Fibroblast of lung (primary cell): Measurements from ENCODE around the gene CPE. TPM values are rescaled to one million over a fixed set of nuclear protein-coding genes. Genes with fewer than 3 reads are reported as not detected.
A peak's percentile ranks its signal among the peaks of the same experiment; 100 is the strongest.

ENCODE experiments used
- DNase-seq, 2 donors: peaks; one replicate each; pipeline versions ENCODE4 v3.0.0 to v3.0.0-alpha.2; 2010; ENCODE audit warnings: low read depth in 2 of 2
- H2AFZ ChIP-seq: 2 replicates; pipeline ENCODE4 v1.5.1; 2012; ENCODE audit warnings: low read length, control low read depth, inconsistent platforms
- H3K27ac ChIP-seq: 2 replicates; pipeline ENCODE4 v1.5.1; 2011; ENCODE audit warnings: low read length, control low read depth; ENCODE audit not compliant: insufficient read depth
- H3K27me3 ChIP-seq: 2 replicates; pipeline ENCODE4 v1.5.1; 2011; ENCODE audit warnings: mild to moderate bottlenecking, low read length; ENCODE audit not compliant: control insufficient read depth, insufficient read depth
- H3K36me3 ChIP-seq: 2 replicates; pipeline ENCODE4 v1.5.1; 2011; ENCODE audit warnings: low read length; ENCODE audit not compliant: control insufficient read depth, insufficient read depth
- H3K4me1 ChIP-seq: 2 replicates; pipeline ENCODE4 v1.5.1; 2011; ENCODE audit warnings: low read length; ENCODE audit not compliant: control insufficient read depth, insufficient read depth; ENCODE audit errors: extremely low read depth
- H3K4me2 ChIP-seq: 2 replicates; pipeline ENCODE4 v1.5.1; 2011; ENCODE audit warnings: low read length, control low read depth; ENCODE audit not compliant: insufficient read depth; ENCODE audit errors: extremely low read depth
- H3K4me3 ChIP-seq, 4 experiments: fragments of 200-600 bp in 1 of 4; sonication (generic) in 1 of 4; replicated peaks in 1 of 4; 2 replicates each; pipeline ENCODE4 v1.5.1; 2011 to 2016; ENCODE audit warnings: low read length in 4 of 4, low read depth in 3 of 4, mild to moderate bottlenecking in 3 of 4, control low read depth in 2 of 4, inconsistent platforms in 1 of 4, mixed read lengths in 1 of 4; ENCODE audit not compliant: insufficient read depth in 1 of 4; ENCODE audit errors: control extremely low read depth in 1 of 4
- H3K79me2 ChIP-seq: 2 replicates; pipeline ENCODE4 v1.5.1; 2012; ENCODE audit warnings: mild to moderate bottlenecking, low read length, inconsistent platforms; ENCODE audit not compliant: control insufficient read depth, insufficient read depth
- H3K9ac ChIP-seq: 2 replicates; pipeline ENCODE4 v1.5.1; 2011; ENCODE audit warnings: mild to moderate bottlenecking, low read length, control low read depth; ENCODE audit not compliant: insufficient read depth
- H3K9me3 ChIP-seq: 2 replicates; pipeline ENCODE4 v1.5.1; 2012; ENCODE audit warnings: low read depth, low read length; ENCODE audit not compliant: control insufficient read depth, insufficient read depth
- H4K20me1 ChIP-seq: 2 replicates; pipeline ENCODE4 v1.5.1; 2011; ENCODE audit warnings: low read length; ENCODE audit not compliant: control insufficient read depth, insufficient read depth; ENCODE audit errors: extremely low read depth
- EZH2 ChIP-seq: IDR thresholded peaks from 2 replicates; pipeline ENCODE4 v1.5.1; 2012; ENCODE audit warnings: low read length, control low read depth, mild to moderate bottlenecking; ENCODE audit errors: missing control alignments
- polyA plus RNA-seq, 2 donors: library from polyadenylated mRNA; depleted of rRNA in 1 of 2; stranded (reverse) in 1 of 2; unstranded in 1 of 2; fragments of >200 nt; gene quantifications; 2 replicates each; pipeline ENCODE4 v1.2.1, GENCODE V29; 2011 to 2012; ENCODE audit warnings: missing spikeins in 1 of 2
- total RNA-seq: library from RNA; depleted of rRNA; stranded (reverse); fragments of >200 nt; gene quantifications from 2 replicates; pipeline ENCODE4 v1.2.1, GENCODE V29; 2014
- TF ChIP-seq, protein P1 (sequence below), 2 donors: IDR thresholded peaks in 1 of 2; conservative IDR thresholded peaks in 1 of 2; 1 replicate in 1 of 2; 2 replicates in 1 of 2; pipeline ENCODE4 v1.5.1; 2011 to 2012; ENCODE audit warnings: low read length in 2 of 2, control low read depth in 1 of 2, inconsistent platforms in 1 of 2, low read depth in 1 of 2, mild to moderate bottlenecking in 1 of 2

The CPE gene
- total and polyA plus RNA-seq, 2 donors (not counting 1 experiment from before 2014, with no cell fraction given) = 20.2 to 51.7 TPM

DNA sequence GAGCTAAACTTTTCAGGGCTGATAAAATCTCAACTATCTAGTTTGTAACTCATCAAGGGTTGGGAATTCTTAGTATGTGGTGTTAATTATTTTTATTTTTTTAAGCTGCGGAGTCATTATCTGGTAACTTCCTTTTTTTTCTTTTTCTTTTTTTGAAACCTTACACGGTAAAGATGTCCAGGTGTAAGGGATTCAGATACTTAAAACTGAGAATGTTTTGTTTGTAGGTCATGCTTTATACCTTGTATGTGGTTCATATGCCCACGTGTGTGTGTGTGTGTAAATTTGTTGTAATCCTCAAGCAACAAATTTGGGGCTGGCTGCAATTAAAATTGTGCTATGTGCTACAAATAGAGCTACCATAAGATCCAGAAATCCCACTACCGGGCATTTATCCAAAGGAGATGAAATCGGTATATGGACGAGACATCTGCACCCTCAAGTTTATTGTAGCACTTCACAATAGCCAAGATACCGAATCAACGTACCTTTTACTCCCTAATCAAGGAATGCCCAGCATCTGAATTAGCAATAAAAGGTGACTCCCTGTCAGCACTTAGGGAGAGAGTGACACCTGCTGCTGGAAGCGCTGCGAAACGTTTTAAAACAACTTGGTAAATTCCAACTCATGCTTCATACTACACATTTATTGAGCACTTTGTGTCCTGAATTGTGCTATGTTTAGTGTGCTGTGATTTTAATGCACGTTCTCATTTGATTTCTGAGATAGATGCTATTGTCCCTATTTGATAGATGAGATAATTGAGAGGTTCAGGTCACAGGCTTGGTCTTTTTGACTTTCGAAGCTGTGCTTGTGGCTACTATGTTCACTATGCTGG lies 35.2 kb upstream of the CPE start:
- Histone ChIP-seq H3K27ac (no peak overlapping the region), H2AFZ (no peak overlapping the region), H4K20me1 (no peaks in the 10 kb centered on the region), H3K36me3 (peaks cover 6% of the 10 kb centered on the region), H3K27me3 (no peaks in the 10 kb centered on the region), H3K9me3 (no peaks in the 10 kb centered on the region), H3K9ac (no peak overlapping the region), H3K79me2 (no peaks in the 10 kb centered on the region), H3K4me1 (no peaks in the 10 kb centered on the region), H3K4me3 (no peak overlapping the region), H3K4me2 (no peak overlapping the region)
- TF ChIP-seq, protein P1, sequence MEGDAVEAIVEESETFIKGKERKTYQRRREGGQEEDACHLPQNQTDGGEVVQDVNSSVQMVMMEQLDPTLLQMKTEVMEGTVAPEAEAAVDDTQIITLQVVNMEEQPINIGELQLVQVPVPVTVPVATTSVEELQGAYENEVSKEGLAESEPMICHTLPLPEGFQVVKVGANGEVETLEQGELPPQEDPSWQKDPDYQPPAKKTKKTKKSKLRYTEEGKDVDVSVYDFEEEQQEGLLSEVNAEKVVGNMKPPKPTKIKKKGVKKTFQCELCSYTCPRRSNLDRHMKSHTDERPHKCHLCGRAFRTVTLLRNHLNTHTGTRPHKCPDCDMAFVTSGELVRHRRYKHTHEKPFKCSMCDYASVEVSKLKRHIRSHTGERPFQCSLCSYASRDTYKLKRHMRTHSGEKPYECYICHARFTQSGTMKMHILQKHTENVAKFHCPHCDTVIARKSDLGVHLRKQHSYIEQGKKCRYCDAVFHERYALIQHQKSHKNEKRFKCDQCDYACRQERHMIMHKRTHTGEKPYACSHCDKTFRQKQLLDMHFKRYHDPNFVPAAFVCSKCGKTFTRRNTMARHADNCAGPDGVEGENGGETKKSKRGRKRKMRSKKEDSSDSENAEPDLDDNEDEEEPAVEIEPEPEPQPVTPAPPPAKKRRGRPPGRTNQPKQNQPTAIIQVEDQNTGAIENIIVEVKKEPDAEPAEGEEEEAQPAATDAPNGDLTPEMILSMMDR (conservative IDR thresholded peaks at IDR 0.05 in 1 of 2, IDR thresholded peaks at IDR 0.05 in 1 of 2; ENCODE audit: low read depth in 1 of 2, low read length in 2 of 2) = peak in 1 of 2 donors; percentile 17
- TF ChIP-seq EZH2 = no peak
- DNase-seq = no peak

DNA sequence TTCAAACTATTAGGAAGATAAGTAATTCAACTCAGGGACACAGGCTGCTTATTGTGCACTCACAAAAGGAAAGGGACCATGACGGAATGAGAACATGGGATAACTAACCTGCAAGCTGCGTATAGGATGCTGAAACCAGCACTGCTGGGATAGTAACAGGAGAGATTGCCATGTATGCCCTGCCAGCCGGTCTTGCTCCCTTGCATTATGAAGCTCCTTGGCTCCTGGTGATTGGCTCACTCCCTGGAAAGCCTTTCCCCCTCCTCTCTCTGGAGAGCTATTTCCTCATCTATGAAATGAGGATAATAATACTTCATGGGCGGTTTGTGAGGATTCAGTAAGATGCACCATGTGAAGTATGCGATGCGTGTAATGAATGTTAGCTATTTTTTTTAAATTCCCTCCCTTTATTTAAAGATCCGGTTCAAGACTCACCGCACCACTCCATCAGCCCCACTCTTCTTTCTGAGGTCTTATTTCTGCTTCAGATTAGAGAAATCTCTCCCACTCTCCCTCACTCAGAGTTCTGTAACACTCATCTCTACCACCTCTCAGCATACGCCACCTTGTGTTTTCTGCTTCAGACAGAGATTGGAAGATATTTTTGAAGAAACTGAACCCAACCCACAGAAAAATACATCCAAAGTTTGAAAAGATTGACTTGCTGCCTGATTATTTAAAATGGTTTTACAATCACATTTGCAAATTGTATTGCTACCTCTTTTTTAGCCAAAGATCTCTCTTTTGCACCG lies 33.0 kb upstream of the CPE start:
- Histone ChIP-seq H3K9ac (no peak overlapping the region), H3K4me1 (no peaks in the 10 kb centered on the region), H3K4me3 (no peak overlapping the region), H3K27ac (no peak overlapping the region), H3K9me3 (no peaks in the 10 kb centered on the region), H3K27me3 (no peaks in the 10 kb centered on the region), H3K4me2 (no peak overlapping the region), H4K20me1 (no peaks in the 10 kb centered on the region), H3K79me2 (no peaks in the 10 kb centered on the region), H3K36me3 (peaks cover 2% of the 10 kb centered on the region), H2AFZ (no peak overlapping the region)
- DNase-seq = no peak
- TF ChIP-seq, protein P1 (conservative IDR thresholded peaks at IDR 0.05 in 1 of 2, IDR thresholded peaks at IDR 0.05 in 1 of 2; ENCODE audit: low read depth in 1 of 2, low read length in 2 of 2) = peak; percentile 11 to 28
- TF ChIP-seq EZH2 = no peak
